Measurements from ENCODE around the gene RABGAP1L.

DNA sequence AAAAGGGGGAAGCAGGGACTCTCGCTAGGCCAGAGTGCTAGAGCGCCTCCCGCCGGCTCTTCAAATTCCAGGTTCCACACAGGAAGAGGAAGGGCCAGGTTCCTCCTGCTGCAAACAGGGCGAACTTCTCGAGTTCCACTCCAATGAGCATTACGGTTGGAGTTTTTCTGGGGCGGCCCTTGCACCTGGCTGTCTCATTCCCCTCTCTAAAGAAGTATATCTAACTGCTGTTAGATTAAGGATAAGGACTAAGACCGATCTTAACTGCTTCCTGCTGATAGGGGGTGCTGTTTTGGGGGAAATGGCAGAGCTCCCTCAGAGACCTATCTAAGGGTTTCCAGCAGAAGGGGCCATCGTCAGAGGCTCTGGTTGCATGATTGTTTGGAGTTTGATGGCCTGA is 138.0 kb downstream of the RABGAP1L start:
- TF ChIP-seq, protein P1, sequence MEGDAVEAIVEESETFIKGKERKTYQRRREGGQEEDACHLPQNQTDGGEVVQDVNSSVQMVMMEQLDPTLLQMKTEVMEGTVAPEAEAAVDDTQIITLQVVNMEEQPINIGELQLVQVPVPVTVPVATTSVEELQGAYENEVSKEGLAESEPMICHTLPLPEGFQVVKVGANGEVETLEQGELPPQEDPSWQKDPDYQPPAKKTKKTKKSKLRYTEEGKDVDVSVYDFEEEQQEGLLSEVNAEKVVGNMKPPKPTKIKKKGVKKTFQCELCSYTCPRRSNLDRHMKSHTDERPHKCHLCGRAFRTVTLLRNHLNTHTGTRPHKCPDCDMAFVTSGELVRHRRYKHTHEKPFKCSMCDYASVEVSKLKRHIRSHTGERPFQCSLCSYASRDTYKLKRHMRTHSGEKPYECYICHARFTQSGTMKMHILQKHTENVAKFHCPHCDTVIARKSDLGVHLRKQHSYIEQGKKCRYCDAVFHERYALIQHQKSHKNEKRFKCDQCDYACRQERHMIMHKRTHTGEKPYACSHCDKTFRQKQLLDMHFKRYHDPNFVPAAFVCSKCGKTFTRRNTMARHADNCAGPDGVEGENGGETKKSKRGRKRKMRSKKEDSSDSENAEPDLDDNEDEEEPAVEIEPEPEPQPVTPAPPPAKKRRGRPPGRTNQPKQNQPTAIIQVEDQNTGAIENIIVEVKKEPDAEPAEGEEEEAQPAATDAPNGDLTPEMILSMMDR (IDR thresholded peaks at IDR 0.05), result no peak
- TF ChIP-seq POLR2A (IDR thresholded peaks at IDR 0.05), result no peak
